GM12875 (cell line): Measurements from ENCODE around the gene EVA1C.

Experiments
- H3K4me3 ChIP-seq: one replicate; pipeline ENCODE4 v1.5.1; 2011; ENCODE audit warnings: low read depth, low read length, control low read depth
- CTCF ChIP-seq: IDR thresholded peaks from 2 replicates; pipeline ENCODE4 v1.5.1; 2011; ENCODE audit warnings: low read depth, mild to moderate bottlenecking, control low read depth, inconsistent platforms, low read length, moderate library complexity, borderline replicate concordance; ENCODE audit not compliant: insufficient read depth

The EVA1C gene

GRCh38 chr21:32370998-32371766, 41.3 kb upstream of the EVA1C start:
- no peak overlapping the region for H3K4me3 ChIP-seq
- TF ChIP-seq CTCF: no peak

GRCh38 chr21:32371913-32372314, 40.6 kb upstream of the EVA1C start:
- no peak overlapping the region for H3K4me3 ChIP-seq
- no peak for TF ChIP-seq CTCF

- no peak overlapping the region for H3K4me3 ChIP-seq
Observed at GRCh38 chr21:32372755-32373154, 39.8 kb upstream of the EVA1C start.

GRCh38 chr21:32377506-32377905, 35.0 kb upstream of the EVA1C start:
- TF ChIP-seq CTCF: no peak
- no peak overlapping the region for H3K4me3 ChIP-seq

More at GRCh38 chr21:32372755-32373154, 39.8 kb upstream of the EVA1C start:
- no peak for TF ChIP-seq CTCF

- H3K4me3 ChIP-seq: no peak overlapping the region
- no peak for TF ChIP-seq CTCF
Observed at GRCh38 chr21:32377991-32378390, 34.5 kb upstream of the EVA1C start.

- TF ChIP-seq CTCF: no peak
- H3K4me3 ChIP-seq: no peak overlapping the region
Observed at GRCh38 chr21:32378956-32379355, 33.5 kb upstream of the EVA1C start.

- no peak for TF ChIP-seq CTCF
- no peak overlapping the region for H3K4me3 ChIP-seq
Observed at GRCh38 chr21:32380940-32381339, 31.6 kb upstream of the EVA1C start.
